A673 (cell line): ENCODE results near the gene DNAI7.

Source experiments
- EZH2 ChIP-seq: fragments of 200-600 bp; sonication (generic); IDR thresholded peaks from 2 replicates; pipeline ENCODE4 v1.6.1; 2017; ENCODE audit warnings: borderline replicate concordance, low read depth, mild to moderate bottlenecking, mixed read lengths, antibody characterized with exemption, low read length; ENCODE audit not compliant: poor library complexity, severe bottlenecking
- TF ChIP-seq, protein P1 (sequence below): fragments of 300-800, 200-600 bp; sonication (generic); conservative IDR thresholded peaks from 2 replicates; pipeline ENCODE4 v1.5.1; 2017; ENCODE audit warnings: low read depth, mild to moderate bottlenecking, antibody characterized with exemption, low read length, moderate library complexity, mixed read lengths

DNA sequence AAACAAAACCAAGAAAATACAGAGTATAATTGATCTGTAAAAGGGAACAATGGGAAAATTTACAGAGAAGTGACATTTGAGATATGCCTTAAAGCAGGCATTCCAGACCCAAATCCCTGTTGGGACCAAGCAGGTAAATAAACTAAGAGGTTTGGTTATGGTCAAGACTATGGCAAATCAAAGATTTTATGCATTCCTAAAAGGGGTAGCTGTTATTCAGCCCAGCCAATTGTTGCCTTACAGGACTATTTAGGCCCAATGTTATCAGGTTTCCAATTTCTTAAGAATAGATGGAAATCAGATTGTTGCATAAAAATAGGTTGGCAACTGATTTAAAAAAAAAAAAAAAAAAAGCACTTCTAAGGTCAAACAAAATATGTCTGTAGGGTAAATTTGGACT lies 5.3 kb downstream of the DNAI7 start:
- TF ChIP-seq, protein P1, sequence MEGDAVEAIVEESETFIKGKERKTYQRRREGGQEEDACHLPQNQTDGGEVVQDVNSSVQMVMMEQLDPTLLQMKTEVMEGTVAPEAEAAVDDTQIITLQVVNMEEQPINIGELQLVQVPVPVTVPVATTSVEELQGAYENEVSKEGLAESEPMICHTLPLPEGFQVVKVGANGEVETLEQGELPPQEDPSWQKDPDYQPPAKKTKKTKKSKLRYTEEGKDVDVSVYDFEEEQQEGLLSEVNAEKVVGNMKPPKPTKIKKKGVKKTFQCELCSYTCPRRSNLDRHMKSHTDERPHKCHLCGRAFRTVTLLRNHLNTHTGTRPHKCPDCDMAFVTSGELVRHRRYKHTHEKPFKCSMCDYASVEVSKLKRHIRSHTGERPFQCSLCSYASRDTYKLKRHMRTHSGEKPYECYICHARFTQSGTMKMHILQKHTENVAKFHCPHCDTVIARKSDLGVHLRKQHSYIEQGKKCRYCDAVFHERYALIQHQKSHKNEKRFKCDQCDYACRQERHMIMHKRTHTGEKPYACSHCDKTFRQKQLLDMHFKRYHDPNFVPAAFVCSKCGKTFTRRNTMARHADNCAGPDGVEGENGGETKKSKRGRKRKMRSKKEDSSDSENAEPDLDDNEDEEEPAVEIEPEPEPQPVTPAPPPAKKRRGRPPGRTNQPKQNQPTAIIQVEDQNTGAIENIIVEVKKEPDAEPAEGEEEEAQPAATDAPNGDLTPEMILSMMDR, result no peak
- TF ChIP-seq EZH2, result no peak
